H1 (cell line): Measurements from ENCODE around the gene AGO3. TPM values are rescaled to one million over a fixed set of nuclear protein-coding genes. Genes with fewer than 3 reads are reported as not detected.
A peak's percentile ranks its signal among the peaks of the same experiment; 100 is the strongest.

Experiments used
- CTCF ChIA-PET: fragments of 300-600 bp; sonication (Branson Sonifier 250); formaldehyde crosslinking; loops from one replicate; lab custom pipeline; 2021; ENCODE audit not compliant: partially characterized antibody; lab: Charles Lee
- POLR2A ChIA-PET: fragments of 300-600 bp; sonication (Branson Sonifier 250); formaldehyde crosslinking; loops from one replicate; lab custom pipeline; 2021; ENCODE audit warnings: inconsistent platforms; ENCODE audit not compliant: partially characterized antibody; lab: Charles Lee
- DNase-seq, 2 experiments: peaks; one replicate each; pipeline versions ENCODE4 v3.0.0 to v3.0.0-alpha.2; 2010 to 2022; ENCODE audit warnings: low spot score in 2 of 2, low read depth in 1 of 2, mixed read lengths in 1 of 2
- FAIRE-seq: peaks from 2 replicates; lab custom pipeline; 2011; peaks lifted over from hg19 to GRCh38; lab: Jason Lieb, UNC
- H2AFZ ChIP-seq: 2 replicates; pipeline ENCODE4 v1.8.1; 2012; ENCODE audit warnings: low read length, inconsistent platforms
- H2AK5ac ChIP-seq: 2 replicates; pipeline ENCODE4 v1.6.1; 2013; ENCODE audit warnings: low read depth, low read length
- H2BK120ac ChIP-seq: replicated peaks from 2 replicates; pipeline ENCODE3; 2013; ENCODE audit warnings: low read depth, low read length, inconsistent platforms
- H2BK12ac ChIP-seq: 2 replicates; pipeline ENCODE4 v1.6.1; 2013; ENCODE audit warnings: low read depth, low read length
- H2BK15ac ChIP-seq: 2 replicates; pipeline ENCODE4 v1.6.1; 2013; ENCODE audit warnings: low read length
- H2BK20ac ChIP-seq: 2 replicates; pipeline ENCODE4 v1.6.1; 2013; ENCODE audit warnings: low read length
- H2BK5ac ChIP-seq: 2 replicates; pipeline ENCODE4 v1.6.1; 2013; ENCODE audit warnings: low read depth, low read length
- H3K14ac ChIP-seq: 2 replicates; pipeline ENCODE4 v1.6.1; 2013; ENCODE audit warnings: inconsistent platforms; ENCODE audit not compliant: insufficient read length
- H3K18ac ChIP-seq: 2 replicates; pipeline ENCODE4 v1.6.1; 2013; ENCODE audit warnings: low read length; ENCODE audit errors: extremely low read depth
- H3K23ac ChIP-seq: 2 replicates; pipeline ENCODE4 v1.6.1; 2013; ENCODE audit warnings: inconsistent platforms; ENCODE audit not compliant: insufficient read length
- H3K23me2 ChIP-seq: 2 replicates; pipeline ENCODE4 v1.6.1; 2013; ENCODE audit warnings: low read depth, low read length
- H3K27ac ChIP-seq: 2 replicates; pipeline ENCODE4 v1.6.1; 2011; ENCODE audit warnings: low read depth, low read length, inconsistent platforms
- H3K27me3 ChIP-seq, 4 experiments: replicated peaks in 1 of 4; 1 replicate in 1 of 4; 2 replicates in 3 of 4; pipeline versions ENCODE4 v1.6.1 to v1.8.1; 2011 to 2013; ENCODE audit warnings: low read length in 3 of 4, mild to moderate bottlenecking in 3 of 4, inconsistent platforms in 2 of 4, mixed read lengths in 2 of 4, moderate library complexity in 1 of 4; ENCODE audit not compliant: control insufficient read depth in 3 of 4, insufficient read depth in 3 of 4; ENCODE audit errors: extremely low read depth in 1 of 4
- H3K36me3 ChIP-seq, 4 experiments: 2 replicates each; pipeline versions ENCODE4 v1.6.1 to v1.8.1; 2011 to 2013; ENCODE audit warnings: mild to moderate bottlenecking in 4 of 4, low read length in 3 of 4, moderate library complexity in 2 of 4, control low read depth in 1 of 4, inconsistent platforms in 1 of 4; ENCODE audit not compliant: insufficient read depth in 4 of 4, control insufficient read depth in 2 of 4
- H3K4ac ChIP-seq: replicated peaks from 2 replicates; pipeline ENCODE3; 2013; ENCODE audit warnings: low read length, low read depth, mixed read lengths, inconsistent platforms; ENCODE audit not compliant: insufficient read length
- H3K4me1 ChIP-seq, 4 experiments: replicated peaks in 1 of 4; 1 replicate in 1 of 4; 2 replicates in 3 of 4; pipeline versions ENCODE4 v1.6.1 to v1.8.1; 2011 to 2013; ENCODE audit warnings: low read length in 3 of 4, inconsistent platforms in 2 of 4, mixed read lengths in 1 of 4; ENCODE audit not compliant: insufficient read depth in 4 of 4, control insufficient read depth in 3 of 4
- H3K4me2 ChIP-seq, 2 experiments: 2 replicates each; pipeline versions ENCODE4 v1.6.1 to v1.8.1; 2011 to 2013; ENCODE audit warnings: low read depth in 2 of 2, low read length in 2 of 2, control low read depth in 1 of 2, inconsistent platforms in 1 of 2, mild to moderate bottlenecking in 1 of 2; ENCODE audit not compliant: insufficient read depth in 1 of 2
- H3K4me3 ChIP-seq, 4 experiments: fragments of 200-600, 300-600 bp in 1 of 4; sonication (generic), shearing (Covaris generic), sonication (Bioruptor Twin) in 1 of 4; 2 replicates each; pipeline versions ENCODE4 v1.5.1 to v1.8.1; 2011 to 2016; ENCODE audit warnings: low read length in 4 of 4, low read depth in 3 of 4, control low read depth in 2 of 4, inconsistent platforms in 2 of 4, mild to moderate bottlenecking in 2 of 4, mixed read lengths in 1 of 4, moderate library complexity in 1 of 4; ENCODE audit not compliant: insufficient read depth in 2 of 4; ENCODE audit errors: extremely low read depth in 1 of 4
- H3K56ac ChIP-seq: replicated peaks from 2 replicates; pipeline ENCODE3; 2013; ENCODE audit warnings: low read depth, mild to moderate bottlenecking, mixed read lengths, low read length, inconsistent platforms; ENCODE audit not compliant: insufficient read length
- H3K79me1 ChIP-seq: 2 replicates; pipeline ENCODE4 v1.6.1; 2013; ENCODE audit warnings: low read depth, low read length, control low read depth
- H3K79me2 ChIP-seq, 2 experiments: 2 replicates each; pipeline versions ENCODE4 v1.6.1 to v1.8.1; 2012 to 2013; ENCODE audit warnings: low read length in 2 of 2, mild to moderate bottlenecking in 2 of 2, inconsistent platforms in 1 of 2; ENCODE audit not compliant: insufficient read depth in 2 of 2, control insufficient read depth in 1 of 2
- H3K9ac ChIP-seq, 4 experiments: replicated peaks in 1 of 4; 1 replicate in 1 of 4; 2 replicates in 3 of 4; pipeline versions ENCODE4 v1.6.1 to v1.8.1; 2011 to 2013; ENCODE audit warnings: low read depth in 3 of 4, low read length in 3 of 4, control low read depth in 2 of 4, mild to moderate bottlenecking in 2 of 4, moderate library complexity in 2 of 4, inconsistent platforms in 1 of 4; ENCODE audit errors: extremely low read depth in 1 of 4
- H3K9me3 ChIP-seq, 2 experiments: 2 replicates each; pipeline versions ENCODE4 v1.6.1 to v1.8.1; 2012 to 2013; ENCODE audit warnings: mild to moderate bottlenecking in 2 of 2, moderate library complexity in 2 of 2, control low read depth in 1 of 2, inconsistent platforms in 1 of 2, low read depth in 1 of 2, low read length in 1 of 2, mixed read lengths in 1 of 2; ENCODE audit not compliant: insufficient read depth in 2 of 2
- H4K20me1 ChIP-seq, 2 experiments: replicated peaks in 1 of 2; 2 replicates each; pipeline versions ENCODE3 to v1.8.1; 2011 to 2013; ENCODE audit warnings: inconsistent platforms in 2 of 2, low read length in 2 of 2, mild to moderate bottlenecking in 1 of 2; ENCODE audit not compliant: insufficient read depth in 2 of 2, control insufficient read depth in 1 of 2
- H4K5ac ChIP-seq: 2 replicates; pipeline ENCODE4 v1.6.1; 2013; ENCODE audit warnings: low read length, low read depth, mixed read lengths, inconsistent platforms; ENCODE audit not compliant: insufficient read length
- H4K8ac ChIP-seq: 2 replicates; pipeline ENCODE4 v1.8.0; 2013; ENCODE audit warnings: mild to moderate bottlenecking, moderate library complexity, low read length, inconsistent platforms; ENCODE audit not compliant: insufficient read depth; ENCODE audit errors: extremely low read depth
- H4K91ac ChIP-seq: replicated peaks from 2 replicates; pipeline ENCODE3; 2013; ENCODE audit warnings: low read length, mixed read lengths, inconsistent platforms; ENCODE audit not compliant: insufficient read length
- ASH2L ChIP-seq: fragments of 200-600, 300-600 bp; sonication (generic); IDR thresholded peaks from one replicate; pipeline ENCODE4 v1.7.1; 2017; ENCODE audit warnings: low read length
- MAFK ChIP-seq: IDR thresholded peaks from 2 replicates; pipeline ENCODE4 v1.6.1; 2012; ENCODE audit warnings: low read depth, mild to moderate bottlenecking, improper control_type of control experiment, low read length
- PHF8 ChIP-seq: fragments of 200-600 bp; sonication (generic); conservative IDR thresholded peaks from 2 replicates; pipeline ENCODE4 v1.7.1; 2012; ENCODE audit warnings: low read depth, mild to moderate bottlenecking, inconsistent platforms, low read length, moderate library complexity
- SIN3A ChIP-seq, 2 experiments: IDR thresholded peaks in 1 of 2; conservative IDR thresholded peaks in 1 of 2; 2 replicates each; pipeline ENCODE4 v1.6.1; 2011 to 2012; ENCODE audit warnings: low read length in 2 of 2, improper control_type of control experiment in 1 of 2, low read depth in 1 of 2, mild to moderate bottlenecking in 1 of 2
- SRF ChIP-seq: IDR thresholded peaks from 2 replicates; pipeline ENCODE4 v1.6.1; 2011; ENCODE audit warnings: mild to moderate bottlenecking, low read depth, low read length, moderate library complexity
- TAF1 ChIP-seq: IDR thresholded peaks from 2 replicates; pipeline ENCODE4 v1.6.1; 2011; ENCODE audit warnings: mild to moderate bottlenecking, low read depth, low read length
- WGBS, 2 experiments: shearing (Covaris generic) in 1 of 2; methylation state at CpG; one replicate each; pipeline versions ENCODE4 v1.1.6 to v1.1.7; 2013 to 2015; ENCODE audit warnings: low lambda C conversion rate in 2 of 2, mixed read lengths in 2 of 2, inconsistent platforms in 1 of 2, low coverage in 1 of 2, missing lambda C conversion rate in 1 of 2; ENCODE audit not compliant: insufficient replicate concordance in 2 of 2, insufficient coverage in 1 of 2, insufficient read length in 1 of 2; ENCODE audit errors: extremely low coverage in 1 of 2, missing lambda C conversion rate in 1 of 2; 5-methylcytosine and 5-hydroxymethylcytosine counted together
- polyA plus RNA-seq, 7 experiments: library from polyadenylated mRNA; depleted of rRNA in 3 of 7; stranded (reverse) in 5 of 7; unstranded in 2 of 7; fragments of >200 nt in 5 of 7; fragments of 200-250 nt in 2 of 7; gene quantifications; 1 replicate in 5 of 7; 2 replicates in 1 of 7; 4 replicates in 1 of 7; pipeline versions ENCODE4 v1.2.1 to v1.2.3, GENCODE V29; 2011 to 2013; ENCODE audit warnings: missing spikeins in 2 of 7, mixed read lengths in 2 of 7
- total RNA-seq: library from RNA; stranded (reverse); fragmentation: NEBNext Ultra II Directional; extraction: Animal tissue kit (Norgen Biotek cat#: 25700); gene quantifications from 2 replicates; pipeline ENCODE4 v1.2.1, GENCODE V29; 2021
- TF ChIP-seq, protein P1 (sequence below): IDR thresholded peaks from 2 replicates; pipeline ENCODE4 v1.6.1; 2012; ENCODE audit warnings: inconsistent platforms

Gene AGO3
- total and polyA plus RNA-seq, 2 of the 8 experiments (the other 6 are each of a cell fraction or from before 2014, with no cell fraction given): 10.7 to 26.4 TPM

DNA sequence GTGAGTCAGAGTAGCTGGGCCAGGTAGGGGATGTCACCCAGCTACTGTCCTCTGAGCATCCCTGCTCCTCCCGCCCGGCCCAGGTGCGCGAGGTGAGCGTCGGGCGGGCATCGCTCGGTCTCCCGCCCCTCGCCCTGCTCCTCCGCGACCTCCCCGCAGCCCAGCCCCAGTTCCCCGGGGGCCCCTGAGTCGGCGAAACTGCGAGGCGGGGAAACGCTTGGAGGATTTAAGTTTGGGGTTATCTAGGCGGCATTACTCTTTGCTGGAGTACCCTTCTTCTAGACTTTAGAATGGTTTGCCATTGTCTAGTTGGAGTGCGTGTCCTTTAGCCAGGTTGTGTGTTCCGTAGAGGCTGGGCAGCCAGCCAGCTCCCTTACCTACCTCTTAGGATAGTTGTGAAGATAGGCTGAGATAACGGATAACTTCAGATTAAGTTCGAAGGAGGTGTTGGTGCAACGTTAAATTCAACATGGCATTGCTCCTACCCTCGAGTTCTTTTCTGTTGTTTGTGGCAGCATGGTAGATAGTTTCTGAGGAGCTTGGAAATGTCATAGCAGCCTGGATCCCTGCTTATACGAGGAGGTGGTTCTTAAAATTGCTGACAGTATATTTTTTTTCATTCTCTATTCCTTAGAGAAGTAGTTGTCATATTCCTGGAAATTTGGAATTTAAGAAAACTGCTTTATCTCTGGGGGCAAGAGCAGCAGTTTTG is 697 bp downstream of the AGO3 start:
- FAIRE-seq: no peak
- no peak overlapping the region for H2BK20ac ChIP-seq
- peak overlapping the region; percentile 86 for H3K27ac ChIP-seq
- WGBS, 2 experiments: 2% methylated on average over 20 of the region's 28 CpGs; no CpG with 5 or more reads in 1 of the 2 experiments
- peak overlapping the region; percentile 30 for H2AFZ ChIP-seq
- no peak overlapping the region for H3K23ac ChIP-seq
- H3K18ac ChIP-seq: peak overlapping the region; percentile 92
- peak overlapping the region; percentile 95 for H4K8ac ChIP-seq
- CTCF ChIA-PET: interaction anchor here (0.6 to 1.4 kb wide), 5 partner anchors 12 to 156 kb away, joined by 3 to 4 read pairs (median 3); no protein-coding TSS in a partner anchor
- H3K4me1 ChIP-seq: peaks cover 0 to 4% (median 0%) of the 10 kb centered on the region in 4 experiments; a peak in 2 of 7 replicates
- no peak overlapping the region for H2BK12ac ChIP-seq
- peak overlapping the region; percentile 78 to 85 for H3K4me2 ChIP-seq
- H3K9me3 ChIP-seq: no peaks in the 10 kb centered on the region
- H3K79me1 ChIP-seq: no peaks in the 10 kb centered on the region; the same call in 1 of the 2 replicates
- H3K23me2 ChIP-seq: 0 out of 2 replicates have a peak, but pooled peaks cover 6% of the 10 kb centered on the region
- no peak for DNase-seq
- H3K4ac ChIP-seq: no peak overlapping the region
- H3K79me2 ChIP-seq: peaks cover 3 to 52% of the 10 kb centered on the region in 2 experiments
- H4K5ac ChIP-seq: peak overlapping the region; percentile 97
- H3K9ac ChIP-seq: peak overlapping the region; percentile 75 to 89 (median 80)
- peak overlapping the region; percentile 85 to 92 (median 90) for H3K4me3 ChIP-seq
- H2BK120ac ChIP-seq: no peak overlapping the region
- no peak overlapping the region for H2AK5ac ChIP-seq
- TF ChIP-seq, protein P1, sequence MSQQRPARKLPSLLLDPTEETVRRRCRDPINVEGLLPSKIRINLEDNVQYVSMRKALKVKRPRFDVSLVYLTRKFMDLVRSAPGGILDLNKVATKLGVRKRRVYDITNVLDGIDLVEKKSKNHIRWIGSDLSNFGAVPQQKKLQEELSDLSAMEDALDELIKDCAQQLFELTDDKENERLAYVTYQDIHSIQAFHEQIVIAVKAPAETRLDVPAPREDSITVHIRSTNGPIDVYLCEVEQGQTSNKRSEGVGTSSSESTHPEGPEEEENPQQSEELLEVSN: 0 out of 2 replicates have a peak, but pooled peaks have one; percentile 34
- peak; percentile 37; the same call in 1 of the 2 replicates for TF ChIP-seq MAFK
- TF ChIP-seq TAF1: no peak
- TF ChIP-seq SIN3A (conservative IDR thresholded peaks at IDR 0.05 in 1 of 2, IDR thresholded peaks at IDR 0.05 in 1 of 2; ENCODE audit: low read depth in 1 of 2, low read length in 2 of 2): 0 out of 4 replicates have a peak, but pooled peaks of 1 of the 2 experiments have one; percentile 7
- no peak for TF ChIP-seq SRF
- 0 out of 2 replicates have a peak, but pooled peaks have one; percentile 2 for TF ChIP-seq PHF8
- TF ChIP-seq ASH2L: peak; percentile 77
- TF ChIP-seq, all 59 proteins: peak for 5
- Histone ChIP-seq H3K14ac (no peak overlapping the region), H4K91ac (peak overlapping the region; percentile 46), H3K27me3 (no peaks in the 10 kb centered on the region), H2BK15ac (no peak overlapping the region), H3K36me3 (no peaks in the 10 kb centered on the region), H4K20me1 (no peaks in the 10 kb centered on the region), H3K56ac (peak overlapping the region; percentile 83), H2BK5ac (peak overlapping the region; percentile 83; the same call in 1 of the 2 replicates)
- POLR2A ChIA-PET: interaction anchor here (0.8 to 2.6 kb wide), 16 partner anchors 10 to 290 kb away, joined by 3 to 20 read pairs (median 4); partner anchors contain the start of genes AGO1 and CLSPN
